HG03378 (cell line): ENCODE results near the gene KCTD5.
"Not testable (repeated sequence)": the region's sequence is repeated elsewhere in the genome, so short reads cannot be mapped to it uniquely, and the experiment has no call there.

Experiments used
- ATAC-seq: cut with Tn5 transposase; IDR thresholded peaks from one replicate; pipeline ENCODE4 v1.9.1; 2021; ENCODE audit warnings: mild to moderate bottlenecking, moderate library complexity; ENCODE audit not compliant: unreplicated experiment

Gene KCTD5

DNA sequence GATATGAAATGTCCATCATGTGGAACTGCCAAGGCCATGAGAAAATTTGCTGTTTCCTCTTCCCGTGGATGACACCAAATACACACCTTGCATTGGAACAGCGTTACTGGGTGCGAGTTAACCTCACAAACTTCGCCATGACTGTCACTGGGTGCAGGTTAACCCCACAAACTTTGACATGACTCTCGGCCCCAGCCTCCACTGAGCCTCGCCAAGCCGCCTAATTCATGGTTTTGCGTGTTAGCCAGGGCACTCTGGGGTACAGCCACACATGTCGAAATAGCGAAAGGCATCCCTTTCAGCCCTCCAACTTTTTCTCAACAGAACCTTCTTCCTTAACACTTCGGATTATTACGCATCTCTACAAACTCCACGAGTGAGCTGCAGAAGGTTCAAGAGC lies 10.6 kb upstream of the KCTD5 start:
- no peak for ATAC-seq

DNA sequence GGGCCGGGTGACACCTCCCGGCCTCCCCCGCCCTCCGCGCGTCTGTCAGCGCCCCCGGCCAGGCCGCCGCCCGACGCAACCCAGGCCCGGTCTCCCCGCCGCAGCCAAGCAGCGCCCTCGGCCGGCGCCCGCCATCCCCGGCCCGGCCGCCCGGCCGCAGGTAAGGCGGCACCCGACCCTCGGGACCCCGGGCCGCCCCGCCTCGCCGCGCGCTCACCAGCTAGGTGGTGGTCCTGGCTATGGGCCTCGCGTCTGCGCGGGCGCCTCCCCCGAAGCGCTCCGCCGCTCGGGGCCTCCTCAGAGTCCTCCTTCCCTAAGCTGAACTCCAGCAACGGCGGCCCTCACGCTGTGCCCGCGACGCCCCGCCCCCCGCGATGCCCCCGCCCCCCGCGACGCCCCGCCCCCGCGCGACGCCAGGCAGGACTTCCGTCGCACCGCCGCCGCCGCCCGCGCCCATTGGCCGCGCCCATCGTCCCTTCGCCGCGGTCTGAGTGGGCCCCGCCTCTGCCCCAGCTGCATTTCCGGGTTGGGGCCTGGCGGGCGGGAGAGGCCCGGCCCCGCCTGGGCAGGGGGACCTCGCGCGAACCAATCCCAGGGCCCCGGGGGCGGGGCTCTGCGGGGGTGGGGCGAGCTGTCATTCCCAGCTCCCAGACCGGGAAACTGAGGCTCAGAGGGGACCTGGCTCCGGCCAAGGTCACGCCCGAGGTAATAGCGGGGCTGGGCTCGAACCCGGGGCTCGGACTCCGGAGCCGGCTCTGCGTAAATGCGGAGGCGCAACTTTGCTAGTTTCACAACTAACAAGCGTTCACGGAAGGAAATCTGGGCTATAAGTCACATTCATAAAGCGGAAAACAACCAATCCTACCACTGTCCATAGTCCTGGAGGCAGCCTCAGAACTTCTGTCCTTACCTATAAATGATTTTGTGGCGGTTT lies 9.0 kb upstream of the KCTD5 start:
- peak; percentile 60 for ATAC-seq

DNA sequence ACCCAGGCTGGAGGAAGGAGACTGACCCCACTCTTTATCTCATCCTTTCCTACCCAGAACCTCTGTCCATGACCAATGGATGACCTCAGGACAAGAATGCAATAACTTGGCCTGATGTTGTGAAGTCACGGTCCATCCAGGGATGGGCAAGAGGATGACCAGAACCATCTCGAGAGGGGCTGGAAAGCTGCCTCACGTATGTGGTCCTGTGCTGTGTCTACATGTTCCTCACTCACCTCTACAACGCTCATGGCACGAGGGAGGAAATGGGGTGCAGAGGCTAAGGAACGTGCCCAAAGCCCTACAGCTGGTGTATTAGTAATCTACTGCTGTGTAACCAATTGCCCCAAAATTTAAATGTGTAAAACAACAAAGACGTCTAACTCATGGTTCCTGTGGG lies 7.3 kb upstream of the KCTD5 start:
- ATAC-seq = no peak

DNA sequence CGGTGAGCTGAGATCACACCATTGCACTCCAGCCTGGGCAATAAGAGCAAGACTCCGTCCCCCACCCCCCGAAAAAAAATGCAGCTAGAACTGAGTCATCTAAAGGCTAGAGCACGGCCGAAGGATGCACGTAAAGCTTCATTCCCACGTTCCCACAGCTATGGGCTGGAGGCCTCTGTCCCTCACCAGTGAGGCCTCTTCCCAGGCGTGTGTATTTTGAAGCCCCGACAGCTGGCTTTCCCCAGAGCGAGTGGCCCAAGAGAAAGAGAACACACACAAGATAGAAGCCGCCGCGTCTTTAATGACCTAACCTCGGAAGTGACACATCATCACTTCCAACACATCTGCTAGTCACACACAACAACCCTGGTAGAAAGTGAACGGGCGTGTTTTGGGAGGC lies 6.6 kb upstream of the KCTD5 start:
- no peak for ATAC-seq

DNA sequence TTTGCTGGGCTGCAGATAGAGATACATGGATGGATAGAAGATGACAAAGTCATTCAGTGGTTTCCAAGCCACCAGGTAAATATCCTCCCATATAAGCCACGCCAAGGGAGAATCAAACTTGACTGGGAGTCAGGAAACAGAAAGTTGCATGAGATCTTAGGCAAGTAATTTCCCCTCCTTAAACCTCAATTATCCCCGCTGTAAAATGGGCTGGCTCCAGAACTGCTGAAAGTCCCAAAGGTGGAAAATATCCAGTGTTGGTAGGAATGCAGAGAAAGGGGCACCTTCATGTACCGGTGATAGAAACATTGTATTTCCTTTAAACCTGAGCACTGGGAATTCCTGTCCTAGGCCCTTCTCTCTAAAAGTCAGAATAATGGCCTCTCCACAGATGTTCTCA lies 5.4 kb upstream of the KCTD5 start:
- ATAC-seq = not testable (repeated sequence)

DNA sequence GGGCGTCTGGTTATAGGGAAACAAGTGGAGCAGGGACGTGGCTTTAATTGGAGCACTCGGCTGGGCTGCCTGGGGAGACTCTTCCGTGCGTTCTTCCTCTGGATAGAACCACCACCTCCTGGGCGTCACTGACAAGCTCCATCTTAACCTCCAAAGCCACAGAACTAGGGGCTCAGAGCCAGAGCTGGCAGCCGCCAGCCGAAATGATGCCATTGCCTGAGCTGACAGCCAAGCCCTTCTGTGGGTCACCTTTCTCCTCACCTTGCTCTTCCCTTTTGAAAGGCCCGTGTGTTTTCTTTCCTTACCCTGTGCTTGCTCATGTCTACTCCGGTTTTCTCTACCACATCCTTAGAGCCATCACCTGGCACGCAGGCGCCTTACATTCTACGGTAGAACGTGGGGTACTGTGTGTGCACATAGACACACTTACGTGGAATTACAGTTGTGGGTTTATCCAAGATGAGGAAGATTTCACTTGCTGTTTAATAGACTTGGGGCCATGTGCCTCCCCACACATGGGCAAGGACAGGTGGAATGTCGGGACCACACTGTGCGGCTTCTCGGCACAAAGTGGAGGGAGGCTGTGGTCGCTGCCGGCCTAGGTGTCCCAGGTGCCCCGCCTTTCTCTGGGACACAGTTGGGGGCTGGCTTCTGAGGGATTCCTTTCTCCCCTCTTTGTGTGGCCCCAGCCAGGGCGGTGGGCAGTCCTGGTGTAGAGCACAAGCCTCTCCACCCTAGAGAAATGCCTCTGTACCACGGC lies 3.9 kb upstream of the KCTD5 start:
- ATAC-seq = not testable (repeated sequence)

DNA sequence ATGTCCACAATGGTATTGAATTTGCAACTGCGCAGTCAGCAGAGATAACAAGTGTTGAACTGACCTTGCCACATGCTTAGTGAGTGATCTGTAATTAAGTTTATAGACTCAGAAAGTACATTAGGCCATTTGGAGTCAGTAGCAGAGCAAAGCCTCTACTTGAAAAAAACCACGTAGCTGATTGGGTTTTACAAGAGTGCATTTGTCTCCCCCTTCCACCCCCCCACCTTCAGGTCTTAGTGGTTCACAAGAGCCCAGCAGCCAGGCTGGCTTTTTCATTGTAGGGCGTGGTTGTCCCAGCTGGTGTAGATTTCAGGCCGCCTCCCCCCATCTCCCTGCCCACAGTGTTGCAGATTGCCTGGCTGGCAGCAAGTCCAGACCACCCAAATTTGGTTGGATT lies 2.4 kb upstream of the KCTD5 start:
- ATAC-seq = not testable (repeated sequence)

DNA sequence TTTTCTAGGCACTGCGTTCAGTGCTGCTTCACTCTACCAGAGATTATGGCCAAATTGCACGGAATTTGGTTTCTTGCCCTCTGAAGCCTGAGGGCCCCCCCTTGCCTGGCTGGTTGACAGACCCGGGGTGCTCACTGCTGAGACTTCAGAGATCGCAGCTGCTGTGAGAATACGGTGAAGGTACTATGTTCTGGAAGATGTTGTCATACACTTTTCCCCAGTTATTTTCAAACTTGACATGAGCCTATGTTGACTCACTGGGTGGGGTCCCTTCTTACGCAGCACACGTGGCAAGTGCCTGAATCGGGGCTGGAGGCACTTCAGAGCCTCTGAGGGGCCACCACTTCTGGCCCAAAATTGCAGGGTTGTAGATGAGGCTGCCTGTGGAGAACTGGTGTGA lies 2.0 kb upstream of the KCTD5 start:
- not testable (repeated sequence) for ATAC-seq

DNA sequence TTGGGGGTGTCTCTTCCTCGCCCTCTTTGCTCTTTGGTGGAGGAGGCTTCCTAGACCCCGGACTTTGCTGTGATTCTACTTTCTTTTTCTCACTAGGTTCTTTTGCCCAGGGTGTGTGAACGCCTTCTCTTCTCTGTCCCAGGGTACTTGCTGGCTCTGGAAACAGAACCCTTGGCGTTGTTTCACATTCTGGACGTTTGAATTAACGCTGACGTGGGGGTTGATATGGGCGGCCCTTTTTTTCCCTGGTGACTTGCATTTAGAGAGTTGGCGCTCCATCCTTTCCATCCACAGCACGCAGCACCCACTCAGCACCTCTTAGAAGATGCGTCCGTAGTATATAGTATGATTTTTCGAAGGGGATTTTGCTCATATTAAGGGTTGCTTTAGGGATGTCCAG lies 718 bp downstream of the KCTD5 start:
- not testable (repeated sequence) for ATAC-seq

DNA sequence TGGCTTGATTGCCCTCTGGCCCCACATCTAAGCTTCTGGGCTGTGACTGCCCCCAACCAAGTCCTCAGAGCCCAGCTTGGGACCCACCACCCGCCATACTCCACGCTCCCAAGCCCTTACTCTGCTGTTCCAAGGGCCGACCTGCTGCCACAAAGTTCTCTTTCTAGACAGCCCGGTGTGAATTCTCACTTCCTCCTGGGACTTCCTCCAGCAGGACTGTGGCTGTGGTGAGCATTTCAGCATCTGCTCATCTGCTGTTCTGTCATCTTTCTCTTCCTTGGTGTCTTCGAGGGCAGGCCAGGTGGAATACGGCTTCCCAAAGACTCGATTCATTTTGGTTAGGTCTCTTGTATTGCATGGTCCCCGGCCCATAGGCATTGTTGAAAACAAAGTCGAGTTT lies 3.8 kb downstream of the KCTD5 start:
- not testable (repeated sequence) for ATAC-seq

DNA sequence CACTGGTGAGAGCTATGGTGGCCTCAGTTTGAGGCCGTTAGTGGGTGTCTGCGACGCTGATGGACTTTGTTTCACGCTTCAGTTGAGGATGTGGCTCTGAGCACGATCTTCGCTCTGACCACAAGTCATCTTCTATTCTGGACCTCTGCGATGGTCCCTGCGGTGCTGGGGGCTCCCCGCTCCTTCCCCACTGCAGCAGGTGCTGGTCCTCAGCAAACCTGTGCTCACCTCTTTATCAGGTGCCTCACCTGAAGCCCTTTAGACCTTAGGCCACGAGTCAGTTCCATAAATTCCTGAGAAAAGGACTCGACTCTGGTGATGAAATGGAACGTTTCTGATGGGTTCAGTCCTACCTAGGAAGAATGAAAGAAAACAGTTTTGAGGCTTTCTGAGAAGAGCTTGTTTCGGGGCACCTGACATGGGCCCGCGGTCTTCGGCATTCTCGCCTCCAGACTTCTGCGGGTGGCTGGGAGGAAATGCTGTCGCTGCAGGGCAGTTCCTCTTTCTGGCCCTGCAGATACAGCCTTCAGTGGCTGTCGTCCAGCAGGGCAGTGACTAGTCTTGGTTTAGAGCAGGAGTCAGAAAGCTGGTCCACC lies 4.7 kb downstream of the KCTD5 start:
- peak; percentile 36 for ATAC-seq

DNA sequence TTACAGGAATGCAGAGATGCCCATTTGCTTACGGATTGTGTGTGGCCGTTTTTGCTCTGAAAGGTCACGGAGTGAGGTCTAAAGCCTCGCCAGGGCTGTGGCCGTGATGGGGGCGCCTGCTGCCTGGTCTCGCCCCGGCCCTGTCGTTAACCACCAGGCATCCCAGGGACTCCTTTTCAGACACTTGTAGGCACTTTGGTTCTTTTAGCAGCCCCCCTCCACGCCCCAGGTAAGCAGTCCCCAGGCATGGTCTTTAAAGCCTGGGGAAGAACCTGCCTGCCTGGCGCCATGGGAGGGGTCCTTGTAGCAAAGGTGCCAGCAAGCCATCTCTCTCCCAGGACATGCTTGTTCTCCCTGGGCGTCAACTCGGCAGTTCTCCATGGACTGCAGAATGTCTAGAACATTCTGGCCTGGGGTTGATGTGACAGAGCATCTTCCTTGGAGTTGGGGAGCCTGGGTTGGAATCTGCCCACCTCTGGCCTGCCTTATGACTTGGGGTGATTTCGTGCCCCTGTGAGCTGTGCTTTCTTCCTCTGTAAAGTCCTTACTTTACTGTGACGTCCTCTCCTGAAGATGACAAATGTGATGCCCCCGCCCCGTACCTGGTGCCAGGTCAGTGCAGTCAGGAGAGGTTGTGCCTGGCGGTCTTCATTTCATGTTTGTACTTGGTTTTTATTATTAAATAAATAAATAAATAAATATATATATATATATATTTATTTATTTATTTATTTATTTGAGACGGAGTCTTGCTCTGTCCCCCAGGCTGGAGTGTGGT lies 5.4 kb downstream of the KCTD5 start:
- ATAC-seq = no peak

DNA sequence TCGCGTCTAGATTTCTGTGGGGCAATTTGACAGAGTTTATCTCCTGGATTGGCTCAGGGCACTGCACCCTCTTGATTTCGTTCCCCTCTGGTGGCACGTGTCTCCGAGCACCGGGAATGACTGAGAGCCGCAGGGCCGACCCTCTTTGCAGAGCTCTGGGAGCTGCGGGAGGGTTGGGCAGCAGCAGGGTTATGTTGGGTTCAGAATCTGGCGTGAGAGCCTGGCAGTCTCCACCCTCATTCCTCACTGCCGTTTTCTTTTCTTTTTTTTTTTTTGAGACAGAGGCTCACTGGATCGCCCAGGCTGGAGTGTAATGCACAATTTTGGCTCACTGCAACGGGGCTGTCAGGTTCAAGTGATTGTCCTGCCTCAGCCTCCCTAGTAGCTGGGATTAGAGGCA lies 7.1 kb downstream of the KCTD5 start:
- not testable (repeated sequence) for ATAC-seq

DNA sequence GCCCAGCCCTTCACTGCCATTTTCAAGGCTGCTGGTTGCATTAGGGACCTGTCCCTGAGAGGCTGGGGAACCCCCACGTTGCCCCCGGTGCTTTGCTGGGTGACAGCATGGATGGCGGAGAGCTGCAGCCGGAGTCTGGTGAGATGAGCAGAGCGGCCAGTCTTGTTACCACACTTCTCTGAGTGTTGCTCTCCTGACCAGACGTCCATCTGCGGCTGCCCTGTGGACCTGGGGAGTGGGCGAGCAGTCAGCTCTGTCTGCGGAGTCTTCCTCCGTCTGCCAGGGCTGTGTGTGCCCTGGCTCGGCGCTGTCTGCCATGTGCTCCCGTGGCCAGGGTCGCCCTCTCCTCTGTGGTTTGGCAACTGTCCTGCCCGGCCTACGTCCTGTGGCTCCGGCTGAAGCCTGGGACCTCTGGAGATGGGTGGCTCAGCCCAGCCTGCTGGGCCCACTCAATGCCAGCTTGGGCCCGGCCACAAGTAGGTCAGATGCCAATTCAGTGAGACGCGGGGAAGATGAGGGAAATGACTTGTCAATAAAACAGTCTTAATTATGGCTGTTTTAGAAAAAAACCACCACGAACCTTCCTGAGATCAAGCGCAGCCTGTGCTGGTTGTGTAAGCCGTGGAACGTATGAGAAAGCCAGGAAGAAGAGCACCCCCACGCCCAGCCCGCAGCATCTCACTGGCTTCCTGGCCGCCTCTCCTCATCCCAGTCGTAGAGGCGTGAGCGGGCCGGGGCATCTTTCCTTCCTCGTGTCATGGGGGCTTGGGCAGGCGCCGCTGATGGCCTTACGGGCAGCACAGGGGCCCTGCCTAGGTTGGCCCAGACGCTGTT lies 7.9 kb downstream of the KCTD5 start:
- no peak for ATAC-seq

DNA sequence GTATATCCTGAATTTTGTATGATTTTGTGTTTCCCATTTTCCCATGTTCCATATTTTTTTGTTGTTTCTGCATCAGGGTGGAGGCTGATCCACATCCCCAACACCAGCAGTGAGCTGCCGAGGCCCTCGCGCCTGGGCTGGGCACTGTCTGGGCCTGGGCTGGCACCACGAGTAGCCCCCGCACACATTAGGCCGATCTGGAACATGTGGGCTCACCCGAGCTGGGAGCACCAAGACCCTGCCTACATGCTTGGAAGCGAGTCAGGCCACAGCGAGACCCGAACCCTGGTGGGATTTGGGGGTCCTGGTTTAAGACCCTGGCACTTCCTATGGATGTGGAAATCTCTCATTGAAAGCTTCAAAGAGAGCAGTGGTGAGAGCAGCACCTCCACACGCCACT lies 8.5 kb downstream of the KCTD5 start:
- no peak for ATAC-seq

DNA sequence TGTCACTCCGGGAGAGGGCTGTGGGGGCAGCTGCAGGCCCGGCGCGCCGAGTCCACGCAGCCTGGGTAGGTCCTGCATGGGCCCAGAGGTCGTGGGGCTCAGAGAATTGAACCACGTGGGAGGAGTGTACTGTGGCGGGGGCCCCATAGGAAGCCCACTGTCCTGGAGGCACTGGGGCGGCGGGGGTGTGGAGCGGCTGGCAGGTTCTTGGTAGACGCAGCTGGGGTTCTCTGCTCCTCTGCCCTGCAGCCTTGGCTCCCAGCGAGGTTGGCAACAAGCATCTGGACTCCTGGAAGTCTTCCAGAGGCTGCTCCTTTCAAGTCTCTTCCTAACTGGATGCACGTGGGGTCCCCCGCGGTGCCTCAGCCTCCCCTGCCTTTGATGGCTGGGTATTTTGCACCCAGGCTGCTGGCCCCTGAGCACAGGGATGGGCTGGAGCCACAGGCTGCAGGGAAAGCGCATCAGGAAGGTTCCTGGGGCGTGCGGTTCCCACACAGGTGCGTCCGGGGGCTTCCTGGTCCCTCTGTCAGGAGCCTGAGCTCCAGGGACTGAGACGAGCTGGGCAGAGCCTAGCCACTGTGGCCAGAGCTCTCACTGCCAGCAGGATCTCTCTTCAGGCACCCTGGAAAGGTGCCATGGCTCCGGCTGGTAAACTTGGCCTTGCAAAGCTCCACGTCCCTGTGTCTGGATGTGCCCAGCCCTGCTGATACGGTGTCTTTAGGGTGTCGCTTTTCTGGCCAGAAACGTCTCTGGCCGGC lies 9.3 kb downstream of the KCTD5 start:
- ATAC-seq = no peak

DNA sequence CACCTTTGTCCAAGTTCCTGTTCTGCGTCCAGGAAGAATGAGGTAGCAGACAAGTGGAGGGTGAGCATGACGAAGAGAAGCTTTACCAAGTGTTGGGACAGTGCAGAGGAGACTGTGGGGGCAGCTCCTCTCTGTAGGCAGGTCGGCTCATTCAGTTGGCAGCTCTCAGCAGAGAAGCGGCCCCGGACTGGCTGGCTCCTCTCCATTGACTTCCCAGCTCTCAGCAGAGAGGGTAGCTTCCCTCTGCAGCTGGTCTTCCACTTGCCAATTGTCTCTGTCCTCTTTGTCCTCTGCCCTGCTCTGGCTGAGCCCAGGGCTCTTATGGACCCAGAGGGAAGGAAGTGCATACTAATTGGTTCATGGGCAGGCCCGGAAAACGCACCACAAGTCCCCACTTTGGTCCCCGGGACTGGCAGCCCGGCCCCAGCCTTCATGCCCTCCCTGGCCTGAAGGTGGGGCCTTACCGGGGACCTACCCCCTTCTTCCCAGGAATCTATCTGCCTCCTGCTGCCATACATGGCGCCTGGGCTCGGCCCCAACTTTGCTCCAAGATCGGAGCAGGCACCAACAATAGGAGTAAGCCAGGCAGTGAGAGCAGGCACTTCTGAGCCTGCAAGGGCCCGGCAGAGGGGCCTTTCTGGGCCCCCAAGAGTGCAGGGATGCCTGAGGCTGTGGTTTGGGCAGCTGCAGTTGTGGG lies 10.1 kb downstream of the KCTD5 start:
- no peak for ATAC-seq

DNA sequence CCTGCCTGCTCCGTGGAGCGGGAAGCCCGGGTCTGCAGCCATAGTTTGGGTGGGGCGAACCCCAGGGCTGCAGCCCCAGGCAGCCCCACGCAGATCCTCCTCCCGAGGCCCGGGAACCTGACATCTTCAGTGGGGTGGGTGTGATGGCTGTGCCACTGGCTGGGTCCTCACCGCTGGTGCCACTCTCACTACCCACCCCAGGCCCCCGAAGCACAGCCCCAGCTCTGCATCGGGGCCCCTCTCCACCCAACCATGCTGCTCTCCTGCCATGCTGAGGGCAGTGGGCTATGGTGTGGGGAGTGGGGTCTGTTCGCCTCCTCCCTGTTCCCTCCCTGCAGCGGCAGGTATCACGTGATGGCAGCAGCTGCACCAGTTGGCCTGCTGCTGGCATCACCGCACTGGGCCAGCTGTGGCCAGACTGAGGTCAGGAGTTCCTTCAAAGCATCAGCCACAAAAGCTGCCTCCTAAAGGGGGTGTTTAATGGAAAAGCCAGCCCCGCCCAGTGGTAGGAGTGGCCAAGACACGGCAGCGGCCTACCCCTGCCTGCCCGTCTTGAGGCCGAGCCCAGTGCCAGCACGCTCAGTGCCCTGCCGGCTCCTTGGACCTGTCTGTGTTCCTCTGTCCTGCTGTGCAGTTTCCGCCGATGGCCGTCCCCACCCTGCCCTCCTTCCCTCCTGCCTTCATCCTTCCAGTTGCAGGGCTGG lies 10.8 kb downstream of the KCTD5 start:
- no peak for ATAC-seq
